Hepatocyte (in vitro differentiated cells): ENCODE results near the gene GPHN.

Experiments
- EZH2 ChIP-seq: fragments of 200-600 bp; sonication (generic); IDR thresholded peaks from 2 replicates; pipeline ENCODE4 v1.6.1; 2016; ENCODE audit warnings: antibody characterized with exemption, mild to moderate bottlenecking, borderline replicate concordance
- TF ChIP-seq, protein P1 (sequence below): fragments of 200-600 bp; sonication (generic); IDR thresholded peaks from 2 replicates; pipeline ENCODE4 v1.5.1; 2016; ENCODE audit warnings: antibody characterized with exemption, mild to moderate bottlenecking; ENCODE audit not compliant: poor library complexity

DNA sequence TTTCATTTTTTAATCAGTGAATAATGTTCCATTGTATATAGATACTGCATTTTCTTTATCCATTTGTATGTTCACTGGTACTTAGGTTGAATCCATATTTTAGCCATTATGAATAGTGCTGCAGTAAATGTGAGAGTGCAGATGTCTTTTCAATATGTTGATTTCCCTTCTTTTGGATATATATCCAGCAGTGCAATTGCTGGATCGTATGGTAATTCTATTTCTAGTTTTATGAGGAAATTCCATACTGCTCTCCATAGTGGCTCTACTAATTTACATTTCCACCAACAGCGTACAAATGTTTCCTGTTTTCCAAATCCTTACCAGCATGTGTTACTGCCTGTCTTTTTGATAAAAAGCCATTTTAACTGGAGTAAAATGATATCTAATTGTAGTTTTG is 392.8 kb downstream of the GPHN start:
- TF ChIP-seq, protein P1, sequence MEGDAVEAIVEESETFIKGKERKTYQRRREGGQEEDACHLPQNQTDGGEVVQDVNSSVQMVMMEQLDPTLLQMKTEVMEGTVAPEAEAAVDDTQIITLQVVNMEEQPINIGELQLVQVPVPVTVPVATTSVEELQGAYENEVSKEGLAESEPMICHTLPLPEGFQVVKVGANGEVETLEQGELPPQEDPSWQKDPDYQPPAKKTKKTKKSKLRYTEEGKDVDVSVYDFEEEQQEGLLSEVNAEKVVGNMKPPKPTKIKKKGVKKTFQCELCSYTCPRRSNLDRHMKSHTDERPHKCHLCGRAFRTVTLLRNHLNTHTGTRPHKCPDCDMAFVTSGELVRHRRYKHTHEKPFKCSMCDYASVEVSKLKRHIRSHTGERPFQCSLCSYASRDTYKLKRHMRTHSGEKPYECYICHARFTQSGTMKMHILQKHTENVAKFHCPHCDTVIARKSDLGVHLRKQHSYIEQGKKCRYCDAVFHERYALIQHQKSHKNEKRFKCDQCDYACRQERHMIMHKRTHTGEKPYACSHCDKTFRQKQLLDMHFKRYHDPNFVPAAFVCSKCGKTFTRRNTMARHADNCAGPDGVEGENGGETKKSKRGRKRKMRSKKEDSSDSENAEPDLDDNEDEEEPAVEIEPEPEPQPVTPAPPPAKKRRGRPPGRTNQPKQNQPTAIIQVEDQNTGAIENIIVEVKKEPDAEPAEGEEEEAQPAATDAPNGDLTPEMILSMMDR = no peak
- TF ChIP-seq EZH2 = no peak
